B cell (primary cell): ENCODE data around the gene NUDT19. TPM values are rescaled to one million over a fixed set of nuclear protein-coding genes. Genes with fewer than 3 reads are reported as not detected.

Experiments
- ATAC-seq: fragments of 200-7000 bp; cut with Tn5 transposase; one replicate; pipeline ENCODE4 v1.10.0; 2021; ENCODE audit warnings: low read depth, mild to moderate bottlenecking, moderate number of reproducible peaks, moderate library complexity
- CTCF ChIA-PET: fragments of 350-600 bp; sonication (Branson Sonifier 250); formaldehyde crosslinking; loops from one replicate; lab custom pipeline; 2021; ENCODE audit warnings: antibody characterized with exemption, inconsistent platforms; lab: Charles Lee
- POLR2A ChIA-PET: fragments of 350-600 bp; sonication (Branson Sonifier 250); formaldehyde crosslinking; loops from one replicate; lab custom pipeline; 2021; ENCODE audit warnings: antibody characterized with exemption; lab: Charles Lee
- DNase-seq: peaks from one replicate; pipeline ENCODE4 v3.0.0; 2013
- H2AFZ ChIP-seq: 2 replicates; pipeline ENCODE4 v1.6.1; 2012; ENCODE audit warnings: mild to moderate bottlenecking, low read depth, low read length; ENCODE audit not compliant: insufficient read depth, poor library complexity, severe bottlenecking
- H3K27ac ChIP-seq, 2 donors: 1 replicate in 1 of 2; 2 replicates in 1 of 2; pipeline ENCODE4 v1.5.1; 2012 to 2013; ENCODE audit warnings: low read length in 2 of 2, mild to moderate bottlenecking in 2 of 2, moderate library complexity in 1 of 2
- H3K27me3 ChIP-seq, 4 experiments: fragments of 200-600 bp in 1 of 4; sonication (generic) in 1 of 4; replicated peaks in 1 of 4; 1 replicate in 2 of 4; 2 replicates in 2 of 4; pipeline versions ENCODE4 v1.6.1 to v1.7.0; 2013 to 2016; ENCODE audit warnings: low read length in 3 of 4, mild to moderate bottlenecking in 2 of 4, mixed read lengths in 1 of 4, moderate library complexity in 1 of 4; ENCODE audit not compliant: insufficient read depth in 4 of 4, control insufficient read depth in 3 of 4; ENCODE audit errors: control extremely low read depth in 1 of 4
- H3K36me3 ChIP-seq, 2 experiments: replicated peaks in 1 of 2; 1 replicate in 1 of 2; 2 replicates in 1 of 2; pipeline versions ENCODE4 v1.6.1 to v1.7.1; 2013; ENCODE audit warnings: low read length in 1 of 2; ENCODE audit not compliant: insufficient read depth in 2 of 2, control insufficient read depth in 1 of 2; ENCODE audit errors: control extremely low read depth in 1 of 2, extremely low read depth in 1 of 2
- H3K4me1 ChIP-seq, 2 donors: fragments of 200-600 bp in 1 of 2; sonication (generic) in 1 of 2; 1 replicate in 1 of 2; 2 replicates in 1 of 2; pipeline versions ENCODE4 v1.5.1 to v1.6.1; 2013 to 2017; ENCODE audit warnings: low read length in 2 of 2; ENCODE audit not compliant: control insufficient read depth in 2 of 2, insufficient read depth in 2 of 2
- H3K4me2 ChIP-seq: replicated peaks from 2 replicates; pipeline ENCODE3; 2012; ENCODE audit warnings: mild to moderate bottlenecking, low read depth, low read length; ENCODE audit not compliant: poor library complexity, severe bottlenecking
- H3K4me3 ChIP-seq, 5 experiments: fragments of 200-600 bp in 1 of 5; sonication (generic) in 1 of 5; 1 replicate in 3 of 5; 2 replicates in 2 of 5; pipeline versions ENCODE4 v1.5.1 to v1.7.0; 2011 to 2016; ENCODE audit warnings: low read length in 4 of 5, mild to moderate bottlenecking in 4 of 5, low read depth in 2 of 5, control low read depth in 1 of 5, moderate library complexity in 1 of 5; ENCODE audit not compliant: insufficient read depth in 1 of 5; ENCODE audit errors: control extremely low read depth in 1 of 5, extremely low read depth in 1 of 5
- H3K79me2 ChIP-seq: fragments of 200-600 bp; sonication (generic); one replicate; pipeline ENCODE4 v1.6.0; 2016; ENCODE audit warnings: low read length; ENCODE audit not compliant: control insufficient read depth, insufficient read depth
- H3K9ac ChIP-seq: fragments of 200-600 bp; sonication (generic); 2 replicates; pipeline ENCODE4 v1.6.1; 2017; ENCODE audit warnings: mild to moderate bottlenecking, low read length, moderate library complexity
- H3K9me3 ChIP-seq, 3 donors: one replicate each; pipeline versions ENCODE4 v1.6.1 to v1.7.1; 2013; ENCODE audit warnings: low read length in 2 of 3; ENCODE audit not compliant: control insufficient read depth in 2 of 3, insufficient read depth in 1 of 3; ENCODE audit errors: control extremely low read depth in 1 of 3
- H4K20me1 ChIP-seq: 2 replicates; pipeline ENCODE4 v1.6.0; 2012; ENCODE audit warnings: mild to moderate bottlenecking, low read length; ENCODE audit not compliant: insufficient read depth, control insufficient read depth, poor library complexity, severe bottlenecking
- H3K27ac Mint-ChIP-seq: one replicate; pipeline ENCODE4 v1.8.0; 2021; ENCODE audit warnings: mixed read lengths
- H3K27me3 Mint-ChIP-seq: one replicate; pipeline ENCODE4 v1.8.0; 2021; ENCODE audit warnings: mixed read lengths
- H3K4me1 Mint-ChIP-seq: one replicate; pipeline ENCODE4 v1.8.0; 2021; ENCODE audit warnings: mixed read lengths
- H3K4me3 Mint-ChIP-seq: one replicate; pipeline ENCODE4 v1.8.0; 2021; ENCODE audit warnings: mixed read lengths
- H3K9me3 Mint-ChIP-seq: one replicate; pipeline ENCODE4 v1.8.0; 2022; ENCODE audit warnings: mixed read lengths; ENCODE audit not compliant: insufficient read depth
- CTCF ChIP-seq: fragments of 200-600 bp; IDR thresholded peaks from one replicate; pipeline ENCODE4 v1.8.0; 2022; ENCODE audit warnings: antibody characterized with exemption, mild to moderate bottlenecking
- EZH2 ChIP-seq: IDR thresholded peaks from 2 replicates; pipeline ENCODE4 v1.6.1; 2012; ENCODE audit warnings: borderline replicate concordance, low read depth, mild to moderate bottlenecking, moderate library complexity, low read length; ENCODE audit not compliant: insufficient read depth, poor library complexity, severe bottlenecking
- WGBS: methylation state at CpG from one replicate; pipeline ENCODE4 v1.1.5; 2013; ENCODE audit warnings: missing lambda C conversion rate; ENCODE audit not compliant: insufficient coverage; 5-methylcytosine and 5-hydroxymethylcytosine counted together
- intact Hi-C: fragments of 100-400 bp; cut with micrococcal nuclease; formaldehyde crosslinking; loops from one replicate; pipeline ENCODE4 v1.10.0; 2022
- polyA plus RNA-seq: library from polyadenylated mRNA; depleted of rRNA; stranded (reverse); fragments of >200 nt; gene quantifications from 2 replicates; pipeline ENCODE4 v1.2.3, GENCODE V29; 2012
- total RNA-seq, 2 donors: library from RNA; stranded (reverse); fragments of 120-200 nt in 1 of 2; gene quantifications; 1 replicate in 1 of 2; 2 replicates in 1 of 2; pipeline versions ENCODE4 v1.2.3 to v1.2.4, GENCODE V29; 2013 to 2022

The NUDT19 gene
- total and polyA plus RNA-seq, 2 donors (not counting 1 experiment from before 2014, with no cell fraction given), result 3.6 to 7.1 TPM

DNA sequence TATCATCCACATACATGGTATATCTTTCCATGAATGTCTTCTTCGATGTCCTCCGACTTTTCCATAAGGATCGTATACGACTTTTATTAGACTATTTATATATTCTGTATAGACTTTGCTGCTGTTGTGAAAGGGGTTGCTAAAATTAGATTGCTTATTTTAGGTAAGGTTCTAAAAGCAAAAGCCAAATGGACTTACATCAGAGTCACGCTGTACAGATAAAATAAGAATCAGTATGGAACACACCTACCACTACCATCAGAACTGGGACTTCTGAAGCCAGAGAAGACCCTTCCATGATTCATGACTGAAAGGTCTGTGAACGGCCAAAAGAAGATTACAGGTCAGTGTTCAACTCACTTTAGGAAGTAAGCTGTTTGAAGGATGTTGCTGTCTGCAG is 25.5 kb upstream of the NUDT19 start:
- ChIA-PET CTCF (no interaction called here), POLR2A (no interaction called here)
- Histone ChIP-seq H3K27ac (no peak overlapping the region), H3K79me2 (peaks cover 72% of the 10 kb centered on the region), H3K4me3 (no peak overlapping the region), H3K9me3 (no peaks in the 10 kb centered on the region), H3K4me2 (no peak overlapping the region), H3K36me3 (peaks cover 1 to 8% of the 10 kb centered on the region in 2 experiments), H2AFZ (no peak overlapping the region), H4K20me1 (peaks cover 36% of the 10 kb centered on the region), H3K4me1 (peaks cover 0 to 10% of the 10 kb centered on the region in 2 donors), H3K27me3 (no peaks in the 10 kb centered on the region), H3K9ac (no peak overlapping the region)
- no peaks in the 10 kb centered on the region for H3K9me3 Mint-ChIP-seq
- DNase-seq, result no peak
- no peak for TF ChIP-seq EZH2
- H3K27ac Mint-ChIP-seq, result no peak overlapping the region
- H3K4me3 Mint-ChIP-seq, result no peak overlapping the region
- 100% methylated on average over 1 of the region's 6 CpGs for WGBS
- ATAC-seq, result no peak
- H3K27me3 Mint-ChIP-seq, result no peaks in the 10 kb centered on the region
- H3K4me1 Mint-ChIP-seq, result peaks cover 15% of the 10 kb centered on the region
- intact Hi-C loops, result no loop called here

- Mint-ChIP-seq H3K27ac (no peak overlapping the region), H3K9me3 (no peaks in the 10 kb centered on the region), H3K4me1 (peaks cover 31% of the 10 kb centered on the region), H3K4me3 (no peak overlapping the region), H3K27me3 (no peaks in the 10 kb centered on the region)
- Histone ChIP-seq H3K4me2 (no peak overlapping the region), H4K20me1 (peaks cover 56% of the 10 kb centered on the region), H3K4me1 (peaks cover 5 to 17% of the 10 kb centered on the region in 2 donors), H3K9me3 (no peaks in the 10 kb centered on the region), H3K79me2 (peaks cover 84% of the 10 kb centered on the region), H3K9ac (no peak overlapping the region), H3K27ac (no peak overlapping the region), H3K36me3 (peaks cover 1 to 8% of the 10 kb centered on the region in 2 experiments), H3K27me3 (no peaks in the 10 kb centered on the region), H2AFZ (no peak overlapping the region), H3K4me3 (no peak overlapping the region)
- TF ChIP-seq CTCF, result no peak
- TF ChIP-seq EZH2, result no peak
- ChIA-PET POLR2A (no interaction called here), CTCF (no interaction called here)
- DNase-seq (no peak), ATAC-seq (no peak)
- intact Hi-C loops, result no loop called here
- WGBS, result 94% methylated on average over 3 of the region's 3 CpGs
These were observed 22.3 kb upstream of the NUDT19 start for GRCh38 chr19:32669310-32669709.
